Measurements from ENCODE around the gene SMAP1.

Gene SMAP1

GRCh38 chr6:70667711-70668498, at the start of gene SMAP1:
TSS of gene SMAP1 (plus strand) at chr6:70667883. CDS start at chr6:70668024, 141 bp downstream.
- peak; percentile 87 to 91 for DNase-seq

GRCh38 chr6:70620746-70621145, 46.9 kb upstream of the SMAP1 start:
- no peak for DNase-seq

GRCh38 chr6:70622461-70622860, 45.2 kb upstream of the SMAP1 start:
- DNase-seq = no peak

GRCh38 chr6:70625436-70625835, 42.2 kb upstream of the SMAP1 start:
- no peak for DNase-seq

GRCh38 chr6:70627500-70628254, 40.0 kb upstream of the SMAP1 start:
- no peak for DNase-seq

GRCh38 chr6:70629929-70630328, 37.8 kb upstream of the SMAP1 start:
- DNase-seq = no peak

- no peak for DNase-seq
These were observed 33.8 kb upstream of the SMAP1 start for GRCh38 chr6:70633870-70634269.

- no peak for DNase-seq
These were observed 31.1 kb upstream of the SMAP1 start for GRCh38 chr6:70636596-70636995.

- DNase-seq = no peak
These were observed 29.2 kb upstream of the SMAP1 start for GRCh38 chr6:70638468-70638867.

GRCh38 chr6:70651326-70651905, 16.3 kb upstream of the SMAP1 start:
- DNase-seq = no peak

GRCh38 chr6:70652216-70652615, 15.5 kb upstream of the SMAP1 start:
- DNase-seq = no peak

GRCh38 chr6:70657706-70658105, 10.0 kb upstream of the SMAP1 start:
- DNase-seq = no peak

- DNase-seq = peak in 1 of 2 experiments; percentile 26
These were observed 3.7 kb upstream of the SMAP1 start for GRCh38 chr6:70663881-70664466.

- no peak for DNase-seq
These were observed 977 bp upstream of the SMAP1 start for GRCh38 chr6:70666706-70667105.

GRCh38 chr6:70667256-70667710, 400 bp upstream of the SMAP1 start:
- DNase-seq = no peak

GRCh38 chr6:70668499-70668812, 773 bp downstream of the SMAP1 start:
- DNase-seq = peak in 1 of 2 experiments; percentile 59

GRCh38 chr6:70669133-70669532, 1.4 kb downstream of the SMAP1 start:
- DNase-seq = no peak

GRCh38 chr6:70672549-70672948, 4.9 kb downstream of the SMAP1 start:
- DNase-seq = no peak

GRCh38 chr6:70673054-70673453, 5.4 kb downstream of the SMAP1 start:
- no peak for DNase-seq

- no peak for DNase-seq
These were observed 5.9 kb downstream of the SMAP1 start for GRCh38 chr6:70673601-70674000.

GRCh38 chr6:70675822-70676221, 8.1 kb downstream of the SMAP1 start:
- DNase-seq = no peak

GRCh38 chr6:70676821-70677220, 9.1 kb downstream of the SMAP1 start:
- DNase-seq = no peak

- no peak for DNase-seq
These were observed 12.7 kb downstream of the SMAP1 start for GRCh38 chr6:70680396-70680795.
